GM13977 (cell line): ENCODE results near the gene BTN1A1.

ENCODE experiments used
- DNase-seq: peaks from one replicate; pipeline ENCODE4 v3.0.0; 2012; ENCODE audit warnings: low spot score
- in situ Hi-C: fragments of 300-500 bp; cut with MboI; formaldehyde crosslinking; loops from one replicate; pipeline ENCODE4 v1.12.0; 2022; ENCODE audit warnings: low sequenced_read_pairs, low pct_unique_long_range_greater_than_20kb, mixed read lengths, inconsistent platforms; ENCODE audit not compliant: unreplicated experiment
- TF ChIP-seq, protein P1 (sequence below): IDR thresholded peaks from 2 replicates; pipeline ENCODE4 v1.5.1; 2012; ENCODE audit warnings: mild to moderate bottlenecking, control low read depth; ENCODE audit not compliant: insufficient read depth; ENCODE audit errors: extremely low read depth, missing control alignments

BTN1A1 gene

DNA sequence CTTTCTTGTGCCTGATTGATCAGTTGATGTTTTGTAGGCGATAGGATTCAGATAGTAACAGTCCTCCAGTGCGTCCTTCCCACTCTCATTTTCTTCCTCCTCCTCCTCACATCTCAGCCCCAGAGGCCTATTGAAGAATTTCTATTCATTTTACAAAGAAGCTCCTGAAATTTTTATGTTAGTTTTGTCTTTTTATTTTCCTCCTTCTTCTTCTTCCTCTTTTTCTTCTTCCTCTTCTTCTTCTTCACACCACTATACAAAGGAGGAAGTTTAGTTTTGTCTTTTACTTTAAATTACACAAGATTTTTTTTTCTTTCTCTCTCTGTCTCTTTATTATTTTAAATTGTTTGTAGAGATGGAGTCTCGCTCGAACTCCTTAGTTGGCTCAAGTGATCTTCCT, 23.2 kb upstream of the BTN1A1 start:
- TF ChIP-seq, protein P1, sequence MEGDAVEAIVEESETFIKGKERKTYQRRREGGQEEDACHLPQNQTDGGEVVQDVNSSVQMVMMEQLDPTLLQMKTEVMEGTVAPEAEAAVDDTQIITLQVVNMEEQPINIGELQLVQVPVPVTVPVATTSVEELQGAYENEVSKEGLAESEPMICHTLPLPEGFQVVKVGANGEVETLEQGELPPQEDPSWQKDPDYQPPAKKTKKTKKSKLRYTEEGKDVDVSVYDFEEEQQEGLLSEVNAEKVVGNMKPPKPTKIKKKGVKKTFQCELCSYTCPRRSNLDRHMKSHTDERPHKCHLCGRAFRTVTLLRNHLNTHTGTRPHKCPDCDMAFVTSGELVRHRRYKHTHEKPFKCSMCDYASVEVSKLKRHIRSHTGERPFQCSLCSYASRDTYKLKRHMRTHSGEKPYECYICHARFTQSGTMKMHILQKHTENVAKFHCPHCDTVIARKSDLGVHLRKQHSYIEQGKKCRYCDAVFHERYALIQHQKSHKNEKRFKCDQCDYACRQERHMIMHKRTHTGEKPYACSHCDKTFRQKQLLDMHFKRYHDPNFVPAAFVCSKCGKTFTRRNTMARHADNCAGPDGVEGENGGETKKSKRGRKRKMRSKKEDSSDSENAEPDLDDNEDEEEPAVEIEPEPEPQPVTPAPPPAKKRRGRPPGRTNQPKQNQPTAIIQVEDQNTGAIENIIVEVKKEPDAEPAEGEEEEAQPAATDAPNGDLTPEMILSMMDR, result no peak
- in situ Hi-C loops, result no loop called here
- no peak for DNase-seq

DNA sequence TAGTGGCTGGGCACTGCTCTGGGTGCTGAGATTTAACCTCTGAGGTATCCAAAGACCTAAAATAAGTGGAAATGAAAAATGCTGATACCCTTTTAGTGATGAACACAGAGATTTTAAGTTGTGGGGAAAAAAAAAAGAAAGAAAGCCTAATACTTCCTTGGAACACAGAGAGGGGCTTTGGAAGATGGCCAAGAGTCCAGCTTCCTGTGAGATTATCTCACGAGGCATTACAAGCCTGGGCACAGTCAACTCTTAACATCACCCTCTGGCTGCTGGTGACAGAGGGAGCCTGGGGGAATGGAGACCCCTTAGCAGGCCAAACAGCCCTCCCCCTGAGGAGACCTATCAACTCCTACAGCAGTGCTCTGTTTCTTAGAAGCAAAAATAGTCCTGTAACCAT, 22.7 kb upstream of the BTN1A1 start:
- DNase-seq, result no peak
- TF ChIP-seq, protein P1, result no peak
- in situ Hi-C loops, result no loop called here

DNA sequence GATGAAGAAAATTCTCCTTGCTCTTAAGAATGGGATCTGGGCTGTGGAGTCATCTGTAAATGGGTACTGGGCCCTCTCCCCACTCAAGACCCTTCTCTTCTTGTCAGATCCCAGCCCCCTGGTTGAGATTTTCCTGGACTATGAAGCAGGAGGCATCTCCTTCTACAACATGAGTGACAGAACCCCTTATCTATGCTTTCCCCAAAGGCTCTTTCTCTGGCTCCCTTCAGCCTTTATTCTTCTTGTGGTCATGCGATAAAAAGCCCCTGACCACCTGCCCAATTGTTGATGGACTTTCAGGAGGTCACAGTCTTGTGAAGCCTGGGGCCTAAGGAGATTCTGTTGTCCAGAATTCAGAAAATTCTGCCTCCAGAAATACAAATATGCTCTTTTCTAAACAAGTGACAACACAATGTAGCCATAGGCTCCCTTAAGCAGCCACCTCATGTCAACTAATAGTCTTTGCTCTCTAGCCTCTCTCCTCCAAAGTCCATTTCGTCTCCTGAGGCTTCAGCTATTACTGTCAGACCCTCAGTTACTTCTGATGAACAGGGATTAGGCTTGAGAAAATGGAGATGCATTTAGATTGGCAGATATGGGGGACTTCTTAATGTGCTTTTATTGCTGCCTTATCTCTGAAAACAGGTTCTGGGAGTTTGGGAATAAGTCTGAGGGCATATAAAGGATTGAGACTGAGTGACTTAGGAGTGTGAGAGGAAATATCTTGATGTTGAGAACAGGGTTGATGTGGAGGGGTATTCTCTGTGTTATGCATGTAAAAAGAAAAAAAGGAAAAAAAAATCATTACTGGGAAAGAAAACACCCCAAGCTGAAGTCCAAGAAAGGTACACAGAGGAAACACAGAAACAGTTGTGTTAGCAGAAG, 21.8 kb upstream of the BTN1A1 start:
- DNase-seq, result no peak
- TF ChIP-seq, protein P1, result no peak
- in situ Hi-C loops, result no loop called here

DNA sequence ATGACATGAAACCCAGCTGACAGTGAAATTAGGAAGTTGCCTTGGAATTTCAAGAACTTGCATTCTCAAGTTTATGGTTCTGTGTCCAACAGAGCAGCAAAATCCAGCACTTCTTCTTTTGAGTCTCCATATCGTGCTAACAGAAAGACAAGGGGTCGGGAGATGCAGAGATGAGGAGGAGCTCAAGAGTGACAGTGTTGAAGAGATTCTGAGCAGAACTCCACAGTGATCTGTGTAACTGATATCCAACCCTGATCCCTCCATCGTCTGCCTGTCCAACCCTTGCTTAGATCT, 21.2 kb upstream of the BTN1A1 start:
- DNase-seq, result no peak
- in situ Hi-C loops, result no loop called here
- TF ChIP-seq, protein P1, result no peak

DNA sequence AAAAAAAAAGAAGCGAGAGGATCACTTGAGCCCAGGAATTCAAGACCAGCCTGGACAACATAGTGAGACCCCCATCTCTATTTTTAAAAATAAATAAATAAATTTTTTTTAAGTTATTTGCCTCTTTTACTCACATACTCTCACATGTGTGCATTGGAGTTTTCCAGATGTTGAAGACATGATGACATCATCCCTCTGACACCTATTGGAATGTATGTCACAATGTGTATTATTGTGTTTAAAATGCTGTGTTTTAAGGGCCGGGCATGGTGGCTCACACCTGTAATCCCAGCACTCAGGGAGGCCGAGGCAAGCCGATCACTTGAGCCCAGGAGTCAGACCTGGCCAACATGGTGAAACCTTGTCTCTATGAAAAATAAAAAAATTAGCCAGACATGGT, 17.8 kb upstream of the BTN1A1 start:
- DNase-seq, result no peak
- in situ Hi-C loops, result no loop called here
- TF ChIP-seq, protein P1, result no peak

DNA sequence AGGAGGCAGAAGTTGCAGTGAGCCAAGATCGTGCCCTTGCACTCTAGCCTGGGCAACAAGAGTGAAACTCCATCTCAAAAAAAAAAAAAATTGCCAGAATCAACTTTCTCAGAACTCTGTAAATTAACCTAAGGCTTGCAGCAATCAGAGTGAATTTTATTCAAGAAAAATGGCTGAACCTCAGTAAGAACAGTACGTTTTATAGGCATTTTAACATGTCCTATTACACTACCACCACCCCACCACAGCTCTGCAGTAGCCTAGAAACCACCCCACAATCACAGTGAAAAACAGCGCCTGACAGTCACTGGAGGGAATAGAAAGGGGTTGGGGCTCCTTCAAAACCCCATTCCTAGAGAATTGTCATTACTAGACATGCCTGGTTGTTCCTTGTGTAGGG, 16.4 kb upstream of the BTN1A1 start:
- in situ Hi-C loops, result no loop called here
- DNase-seq, result no peak
- TF ChIP-seq, protein P1, result no peak
